Urinary bladder (tissue), 4 donors: ENCODE measurements around the gene TCIRG1. TPM values are rescaled to one million over a fixed set of nuclear protein-coding genes. Genes with fewer than 3 reads are reported as not detected.

Experiments
- DNase-seq: peaks from one replicate; pipeline ENCODE4 v3.0.0-alpha.2; 2015; ENCODE audit errors: extremely low spot score
- H3K27ac ChIP-seq: one replicate; pipeline ENCODE4 v1.5.1; 2013; ENCODE audit warnings: low read depth, mild to moderate bottlenecking, moderate library complexity
- H3K36me3 ChIP-seq: one replicate; pipeline ENCODE4 v1.6.1; 2013; ENCODE audit warnings: mild to moderate bottlenecking, moderate library complexity; ENCODE audit not compliant: insufficient read depth
- H3K4me1 ChIP-seq: one replicate; pipeline ENCODE4 v1.6.1; 2013; ENCODE audit warnings: mild to moderate bottlenecking, moderate library complexity; ENCODE audit not compliant: insufficient read depth
- H3K4me3 ChIP-seq: one replicate; pipeline ENCODE4 v1.5.1; 2013; ENCODE audit warnings: low read depth, low read length
- WGBS: extraction: QIAGEN DNeasy Blood & Tissue Kit; methylation state at CpG from one replicate; pipeline ENCODE4 v1.1.7; 2013; 5-methylcytosine and 5-hydroxymethylcytosine counted together
- polyA plus RNA-seq: library from polyadenylated mRNA; stranded (reverse); fragments of 200-250 nt; gene quantifications from one replicate; pipeline ENCODE4 v1.2.3, GENCODE V29; 2013
- total RNA-seq: library from RNA; depleted of rRNA; stranded (reverse); fragments of >200 nt; gene quantifications from one replicate; pipeline ENCODE4 v1.2.3, GENCODE V29; 2014
- donor health status: healthy with polysubstance abuse.
- donor health status: healthy.

TCIRG1 gene
- total and polyA plus RNA-seq, 2 donors, result 43.4 to 108 TPM

DNA sequence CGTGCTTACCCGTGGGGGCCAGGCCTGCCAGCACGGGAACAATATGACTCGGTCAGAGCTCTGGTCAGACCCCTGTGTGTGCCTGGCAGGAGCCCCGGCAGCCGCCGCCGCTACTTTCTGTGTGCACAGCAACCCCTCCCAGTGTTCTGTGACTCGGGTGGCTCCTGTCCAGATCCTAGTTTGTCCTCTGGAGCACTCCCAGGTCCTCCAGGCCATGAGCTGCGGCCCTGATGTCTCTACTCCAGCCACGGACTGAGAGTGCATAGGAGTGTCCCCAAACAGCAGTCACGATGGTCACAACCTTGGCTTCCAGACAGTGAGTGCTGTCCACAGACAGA lies 5.1 kb upstream of the TCIRG1 start:
- Histone ChIP-seq H3K36me3 (no peaks in the 10 kb centered on the region), H3K4me1 (no peaks in the 10 kb centered on the region), H3K27ac (no peak overlapping the region), H3K4me3 (no peak overlapping the region)
- DNase-seq, result no peak
- 87% methylated on average over 12 of the region's 12 CpGs for WGBS

DNA sequence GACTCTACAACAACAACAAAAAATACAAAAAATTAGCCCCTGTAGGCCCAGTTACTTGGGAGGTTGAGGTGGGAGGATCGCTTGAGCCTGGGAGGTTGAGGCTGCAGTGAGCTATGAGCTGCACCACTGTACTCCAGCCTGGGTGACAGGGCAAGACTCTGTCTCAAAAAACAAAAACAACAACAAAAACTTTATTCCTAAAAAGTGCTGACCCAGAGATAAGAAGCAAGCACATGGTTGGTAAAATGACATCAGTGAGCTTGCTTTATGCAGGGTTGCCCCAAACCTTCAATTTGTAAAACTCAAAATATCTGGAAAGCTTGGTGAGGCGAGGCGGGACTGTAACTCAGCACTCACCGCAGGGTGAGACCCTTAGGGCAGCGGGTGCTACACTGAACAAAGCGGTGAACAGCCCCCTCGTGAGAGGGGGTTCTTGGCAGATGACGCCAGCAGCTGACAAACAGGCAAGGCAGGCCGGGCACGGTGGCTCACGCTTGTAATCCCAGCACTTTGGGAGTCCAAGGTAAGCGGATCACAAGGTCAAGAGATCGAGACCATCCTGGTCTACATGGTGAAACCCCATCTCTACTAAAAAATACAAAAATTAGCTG lies 3.5 kb upstream of the TCIRG1 start:
- Histone ChIP-seq H3K36me3 (no peaks in the 10 kb centered on the region), H3K4me1 (no peaks in the 10 kb centered on the region), H3K4me3 (no peak overlapping the region), H3K27ac (no peak overlapping the region)
- DNase-seq, result no peak
- WGBS, result 86% methylated on average over 13 of the region's 13 CpGs

GRCh38 chr11:68036141-68036716 lies 2.6 kb upstream of the TCIRG1 start:
- Histone ChIP-seq H3K4me1 (no peaks in the 10 kb centered on the region), H3K27ac (peak overlapping the region; percentile 26), H3K36me3 (no peaks in the 10 kb centered on the region), H3K4me3 (no peak overlapping the region)
- no peak for DNase-seq
- 83% methylated on average over 27 of the region's 27 CpGs for WGBS

GRCh38 chr11:68036717-68037239 lies 2.0 kb upstream of the TCIRG1 start:
- Histone ChIP-seq H3K4me1 (no peaks in the 10 kb centered on the region), H3K36me3 (no peaks in the 10 kb centered on the region), H3K4me3 (no peak overlapping the region), H3K27ac (peak overlapping the region; percentile 26)
- WGBS, result 75% methylated on average over 14 of the region's 14 CpGs
- no peak for DNase-seq

DNA sequence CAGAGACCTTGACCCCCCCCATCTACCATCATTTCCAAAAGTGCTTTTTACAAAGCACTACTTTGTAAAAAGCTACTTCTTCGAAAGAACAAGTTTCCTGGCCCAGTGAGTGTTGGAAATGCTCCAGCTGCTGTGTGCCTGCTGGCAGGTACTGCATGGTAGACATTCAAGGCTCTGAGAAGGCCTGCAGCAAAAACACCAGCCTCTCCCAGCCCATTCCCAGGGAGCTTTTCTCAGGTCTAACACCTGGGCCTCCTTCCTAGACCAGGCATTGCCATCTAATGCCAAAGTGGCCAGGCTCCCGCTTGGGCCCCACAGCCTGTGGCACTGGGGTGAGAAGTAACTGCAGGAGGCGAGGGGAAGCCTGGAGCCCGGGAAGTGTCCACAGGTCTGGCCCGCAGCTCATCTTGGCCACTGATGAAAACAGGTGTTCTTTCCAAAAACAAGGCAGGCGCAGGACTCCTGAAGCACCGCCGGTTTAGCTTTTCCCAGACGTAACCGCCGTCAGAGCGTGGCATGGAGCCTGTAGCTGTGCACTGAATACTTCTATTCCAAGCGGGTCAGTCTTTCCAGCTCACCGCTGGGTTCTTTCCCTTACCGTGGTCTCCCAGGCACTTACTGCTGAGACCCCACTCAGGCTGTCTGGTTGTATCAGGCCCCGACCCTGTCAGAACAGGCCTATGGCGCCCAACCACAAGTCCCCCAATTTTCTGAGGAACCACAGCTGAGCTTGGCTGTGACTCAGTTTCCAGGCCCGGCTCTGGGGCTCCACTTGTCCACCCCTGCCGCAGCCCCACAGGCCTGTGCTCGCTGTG lies 1.2 kb upstream of the TCIRG1 start:
- Histone ChIP-seq H3K36me3 (no peaks in the 10 kb centered on the region), H3K4me3 (no peak overlapping the region), H3K27ac (no peak overlapping the region), H3K4me1 (no peaks in the 10 kb centered on the region)
- no peak for DNase-seq
- 78% methylated on average over 20 of the region's 20 CpGs for WGBS

DNA sequence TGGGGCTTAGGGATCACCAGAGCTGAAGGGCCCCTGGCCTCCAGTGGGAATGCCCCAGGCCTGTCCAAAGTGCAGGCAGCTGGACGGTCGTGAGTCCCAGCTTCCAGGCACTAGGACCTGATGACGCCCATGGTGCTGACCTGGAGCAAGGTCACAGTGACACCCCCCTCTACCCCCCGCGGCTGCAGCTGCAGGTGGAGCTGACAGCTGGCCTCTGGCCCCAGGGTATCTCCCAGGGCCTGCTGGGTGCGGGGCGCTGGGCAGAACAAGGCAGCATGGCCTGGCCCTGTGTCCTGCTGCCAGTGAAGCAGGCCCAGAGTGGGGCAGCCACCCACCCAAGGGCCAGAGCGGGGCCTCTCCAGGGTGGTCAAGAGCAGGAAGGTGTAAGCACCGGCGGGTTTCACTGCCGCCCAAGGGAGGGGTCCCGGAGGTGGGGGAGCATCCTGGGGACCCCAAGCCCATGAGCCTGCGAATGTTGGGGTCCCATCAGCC lies 553 bp upstream of the TCIRG1 start:
- Histone ChIP-seq H3K4me1 (no peaks in the 10 kb centered on the region), H3K27ac (peak overlapping the region; percentile 88), H3K36me3 (no peaks in the 10 kb centered on the region), H3K4me3 (peak overlapping the region; percentile 70)
- WGBS, result 30% methylated on average over 13 of the region's 13 CpGs
- DNase-seq, result no peak

DNA sequence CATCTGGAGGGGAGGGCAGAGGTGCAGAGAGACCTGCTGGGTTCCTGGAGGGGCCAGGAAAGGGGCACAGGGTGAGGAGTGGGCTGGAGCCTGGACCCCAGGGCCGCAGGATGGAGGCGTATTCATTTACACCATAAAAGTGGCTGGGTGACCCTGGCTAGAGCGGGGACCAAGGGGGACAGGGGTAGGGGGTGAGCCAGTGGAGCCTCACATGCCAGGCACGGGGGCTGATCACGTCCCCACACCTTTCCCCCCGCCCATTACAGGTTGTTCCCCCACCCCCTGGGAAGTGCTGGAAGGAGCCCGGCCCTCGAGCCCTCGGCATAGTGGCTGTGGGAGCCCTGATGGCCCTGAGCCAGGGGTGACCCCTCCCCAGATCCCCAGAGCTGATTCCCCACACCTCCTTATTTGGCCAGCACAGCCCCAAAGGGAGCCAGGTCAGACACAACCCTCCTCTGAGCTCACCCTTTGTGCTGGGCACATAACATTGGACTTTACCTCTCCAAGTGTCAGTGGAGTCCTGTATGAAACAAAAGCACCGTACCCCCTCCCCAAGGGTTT lies 781 bp downstream of the TCIRG1 start:
- DNase-seq, result no peak
- Histone ChIP-seq H3K36me3 (peaks cover 1% of the 10 kb centered on the region), H3K4me1 (no peaks in the 10 kb centered on the region), H3K27ac (peak overlapping the region; percentile 88), H3K4me3 (peak overlapping the region; percentile 70)
- 28% methylated on average over 10 of the region's 10 CpGs for WGBS

GRCh38 chr11:68040101-68040956 lies 1.5 kb downstream of the TCIRG1 start:
- H3K4me1 ChIP-seq, result no peaks in the 10 kb centered on the region
- 13% methylated on average over 22 of the region's 22 CpGs for WGBS
- H3K4me3 ChIP-seq, result peak overlapping the region; percentile 70
- peak; percentile 14 for DNase-seq
- peaks cover 1% of the 10 kb centered on the region for H3K36me3 ChIP-seq
- peak overlapping the region; percentile 88 for H3K27ac ChIP-seq

GRCh38 chr11:68040957-68041591 lies 2.2 kb downstream of the TCIRG1 start:
- Histone ChIP-seq H3K4me1 (no peaks in the 10 kb centered on the region), H3K4me3 (peak overlapping the region; percentile 70), H3K27ac (peak overlapping the region; percentile 88), H3K36me3 (peaks cover 1% of the 10 kb centered on the region)
- DNase-seq, result no peak
- WGBS, result 80% methylated on average over 23 of the region's 23 CpGs

DNA sequence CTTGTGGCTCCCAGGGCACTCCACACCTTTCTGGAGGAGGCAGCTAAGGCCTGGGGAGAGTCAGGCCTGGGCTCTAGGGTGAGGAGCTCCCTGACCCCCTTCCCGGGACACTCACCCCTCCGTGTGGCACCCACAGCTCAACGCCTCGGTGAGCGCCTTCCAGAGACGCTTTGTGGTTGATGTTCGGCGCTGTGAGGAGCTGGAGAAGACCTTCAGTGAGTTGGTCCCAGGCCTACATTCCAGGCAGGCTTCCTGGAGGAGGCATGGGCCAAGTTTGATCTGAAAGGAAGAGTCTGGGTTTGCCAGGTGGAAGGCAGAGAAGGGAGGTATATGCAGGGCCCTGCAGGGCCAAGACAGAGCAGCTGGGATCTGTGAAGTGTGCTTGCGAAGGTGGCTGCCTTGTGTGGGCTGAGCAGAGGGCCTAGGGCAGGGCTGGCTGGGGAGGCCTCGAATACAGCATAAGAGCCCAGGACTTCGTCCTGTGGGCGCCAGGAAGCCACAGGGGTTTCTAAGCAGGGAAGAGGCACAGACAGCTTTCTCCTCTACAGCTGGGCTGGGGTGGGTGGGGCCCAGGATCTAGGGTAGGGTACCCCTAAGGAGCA lies 2.9 kb downstream of the TCIRG1 start:
- H3K4me1 ChIP-seq, result no peaks in the 10 kb centered on the region
- peaks cover 1% of the 10 kb centered on the region for H3K36me3 ChIP-seq
- DNase-seq, result no peak
- H3K27ac ChIP-seq, result no peak overlapping the region
- no peak overlapping the region for H3K4me3 ChIP-seq
- WGBS, result 83% methylated on average over 12 of the region's 12 CpGs

- 85% methylated on average over 27 of the region's 27 CpGs for WGBS
- Histone ChIP-seq H3K4me1 (no peaks in the 10 kb centered on the region), H3K36me3 (peaks cover 1% of the 10 kb centered on the region), H3K27ac (no peak overlapping the region), H3K4me3 (no peak overlapping the region)
- no peak for DNase-seq
Measured at GRCh38 chr11:68042219-68043028, 3.6 kb downstream of the TCIRG1 start.

DNA sequence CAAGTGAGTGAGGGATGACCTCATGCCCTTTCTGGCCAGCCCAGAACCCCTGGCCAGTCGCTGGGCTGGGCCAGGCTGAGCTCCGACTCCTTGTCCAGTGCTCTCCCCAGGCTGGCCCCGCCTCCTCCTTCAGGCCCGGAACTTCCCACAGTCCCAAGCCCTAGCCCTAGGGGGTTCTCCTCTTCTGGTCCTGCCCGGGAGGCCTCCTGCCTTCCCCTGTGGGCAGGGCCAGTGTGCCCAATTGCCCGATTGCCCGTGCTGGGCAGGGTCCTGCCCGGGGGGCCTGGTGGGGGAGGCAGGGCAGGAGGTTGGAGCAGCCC lies 4.2 kb downstream of the TCIRG1 start:
- 62% methylated on average over 8 of the region's 8 CpGs for WGBS
- Histone ChIP-seq H3K4me1 (no peaks in the 10 kb centered on the region), H3K27ac (peak overlapping the region; percentile 63), H3K36me3 (peaks cover 1% of the 10 kb centered on the region), H3K4me3 (no peak overlapping the region)
- no peak for DNase-seq
